H1 (cell line): ENCODE measurements around the gene GARNL3. TPM values are rescaled to one million over a fixed set of nuclear protein-coding genes. Genes with fewer than 3 reads are reported as not detected.

ENCODE experiments used
- CTCF ChIA-PET: fragments of 300-600 bp; sonication (Branson Sonifier 250); formaldehyde crosslinking; loops from one replicate; lab custom pipeline; 2021; ENCODE audit not compliant: partially characterized antibody; lab: Charles Lee
- POLR2A ChIA-PET: fragments of 300-600 bp; sonication (Branson Sonifier 250); formaldehyde crosslinking; loops from one replicate; lab custom pipeline; 2021; ENCODE audit warnings: inconsistent platforms; ENCODE audit not compliant: partially characterized antibody; lab: Charles Lee
- DNase-seq, 2 experiments: peaks; one replicate each; pipeline versions ENCODE4 v3.0.0 to v3.0.0-alpha.2; 2010 to 2022; ENCODE audit warnings: low spot score in 2 of 2, low read depth in 1 of 2, mixed read lengths in 1 of 2
- FAIRE-seq: peaks from 2 replicates; lab custom pipeline; 2011; peaks lifted over from hg19 to GRCh38; lab: Jason Lieb, UNC
- H2AFZ ChIP-seq: 2 replicates; pipeline ENCODE4 v1.8.1; 2012; ENCODE audit warnings: low read length, inconsistent platforms
- H2AK5ac ChIP-seq: 2 replicates; pipeline ENCODE4 v1.6.1; 2013; ENCODE audit warnings: low read depth, low read length
- H2BK120ac ChIP-seq: replicated peaks from 2 replicates; pipeline ENCODE3; 2013; ENCODE audit warnings: low read depth, low read length, inconsistent platforms
- H2BK12ac ChIP-seq: 2 replicates; pipeline ENCODE4 v1.6.1; 2013; ENCODE audit warnings: low read depth, low read length
- H2BK15ac ChIP-seq: 2 replicates; pipeline ENCODE4 v1.6.1; 2013; ENCODE audit warnings: low read length
- H2BK20ac ChIP-seq: 2 replicates; pipeline ENCODE4 v1.6.1; 2013; ENCODE audit warnings: low read length
- H2BK5ac ChIP-seq: 2 replicates; pipeline ENCODE4 v1.6.1; 2013; ENCODE audit warnings: low read depth, low read length
- H3K14ac ChIP-seq: 2 replicates; pipeline ENCODE4 v1.6.1; 2013; ENCODE audit warnings: inconsistent platforms; ENCODE audit not compliant: insufficient read length
- H3K18ac ChIP-seq: 2 replicates; pipeline ENCODE4 v1.6.1; 2013; ENCODE audit warnings: low read length; ENCODE audit errors: extremely low read depth
- H3K23ac ChIP-seq: 2 replicates; pipeline ENCODE4 v1.6.1; 2013; ENCODE audit warnings: inconsistent platforms; ENCODE audit not compliant: insufficient read length
- H3K23me2 ChIP-seq: 2 replicates; pipeline ENCODE4 v1.6.1; 2013; ENCODE audit warnings: low read depth, low read length
- H3K27ac ChIP-seq: 2 replicates; pipeline ENCODE4 v1.6.1; 2011; ENCODE audit warnings: low read depth, low read length, inconsistent platforms
- H3K27me3 ChIP-seq, 4 experiments: replicated peaks in 1 of 4; 1 replicate in 1 of 4; 2 replicates in 3 of 4; pipeline versions ENCODE4 v1.6.1 to v1.8.1; 2011 to 2013; ENCODE audit warnings: low read length in 3 of 4, mild to moderate bottlenecking in 3 of 4, inconsistent platforms in 2 of 4, mixed read lengths in 2 of 4, moderate library complexity in 1 of 4; ENCODE audit not compliant: control insufficient read depth in 3 of 4, insufficient read depth in 3 of 4; ENCODE audit errors: extremely low read depth in 1 of 4
- H3K36me3 ChIP-seq, 4 experiments: 2 replicates each; pipeline versions ENCODE4 v1.6.1 to v1.8.1; 2011 to 2013; ENCODE audit warnings: mild to moderate bottlenecking in 4 of 4, low read length in 3 of 4, moderate library complexity in 2 of 4, control low read depth in 1 of 4, inconsistent platforms in 1 of 4; ENCODE audit not compliant: insufficient read depth in 4 of 4, control insufficient read depth in 2 of 4
- H3K4ac ChIP-seq: replicated peaks from 2 replicates; pipeline ENCODE3; 2013; ENCODE audit warnings: low read length, low read depth, mixed read lengths, inconsistent platforms; ENCODE audit not compliant: insufficient read length
- H3K4me1 ChIP-seq, 4 experiments: replicated peaks in 1 of 4; 1 replicate in 1 of 4; 2 replicates in 3 of 4; pipeline versions ENCODE4 v1.6.1 to v1.8.1; 2011 to 2013; ENCODE audit warnings: low read length in 3 of 4, inconsistent platforms in 2 of 4, mixed read lengths in 1 of 4; ENCODE audit not compliant: insufficient read depth in 4 of 4, control insufficient read depth in 3 of 4
- H3K4me2 ChIP-seq, 2 experiments: 2 replicates each; pipeline versions ENCODE4 v1.6.1 to v1.8.1; 2011 to 2013; ENCODE audit warnings: low read depth in 2 of 2, low read length in 2 of 2, control low read depth in 1 of 2, inconsistent platforms in 1 of 2, mild to moderate bottlenecking in 1 of 2; ENCODE audit not compliant: insufficient read depth in 1 of 2
- H3K4me3 ChIP-seq, 4 experiments: fragments of 200-600, 300-600 bp in 1 of 4; sonication (generic), shearing (Covaris generic), sonication (Bioruptor Twin) in 1 of 4; 2 replicates each; pipeline versions ENCODE4 v1.5.1 to v1.8.1; 2011 to 2016; ENCODE audit warnings: low read length in 4 of 4, low read depth in 3 of 4, control low read depth in 2 of 4, inconsistent platforms in 2 of 4, mild to moderate bottlenecking in 2 of 4, mixed read lengths in 1 of 4, moderate library complexity in 1 of 4; ENCODE audit not compliant: insufficient read depth in 2 of 4; ENCODE audit errors: extremely low read depth in 1 of 4
- H3K56ac ChIP-seq: replicated peaks from 2 replicates; pipeline ENCODE3; 2013; ENCODE audit warnings: low read depth, mild to moderate bottlenecking, mixed read lengths, low read length, inconsistent platforms; ENCODE audit not compliant: insufficient read length
- H3K79me1 ChIP-seq: 2 replicates; pipeline ENCODE4 v1.6.1; 2013; ENCODE audit warnings: low read depth, low read length, control low read depth
- H3K79me2 ChIP-seq, 2 experiments: 2 replicates each; pipeline versions ENCODE4 v1.6.1 to v1.8.1; 2012 to 2013; ENCODE audit warnings: low read length in 2 of 2, mild to moderate bottlenecking in 2 of 2, inconsistent platforms in 1 of 2; ENCODE audit not compliant: insufficient read depth in 2 of 2, control insufficient read depth in 1 of 2
- H3K9ac ChIP-seq, 4 experiments: replicated peaks in 1 of 4; 1 replicate in 1 of 4; 2 replicates in 3 of 4; pipeline versions ENCODE4 v1.6.1 to v1.8.1; 2011 to 2013; ENCODE audit warnings: low read depth in 3 of 4, low read length in 3 of 4, control low read depth in 2 of 4, mild to moderate bottlenecking in 2 of 4, moderate library complexity in 2 of 4, inconsistent platforms in 1 of 4; ENCODE audit errors: extremely low read depth in 1 of 4
- H3K9me3 ChIP-seq, 2 experiments: 2 replicates each; pipeline versions ENCODE4 v1.6.1 to v1.8.1; 2012 to 2013; ENCODE audit warnings: mild to moderate bottlenecking in 2 of 2, moderate library complexity in 2 of 2, control low read depth in 1 of 2, inconsistent platforms in 1 of 2, low read depth in 1 of 2, low read length in 1 of 2, mixed read lengths in 1 of 2; ENCODE audit not compliant: insufficient read depth in 2 of 2
- H4K20me1 ChIP-seq, 2 experiments: replicated peaks in 1 of 2; 2 replicates each; pipeline versions ENCODE3 to v1.8.1; 2011 to 2013; ENCODE audit warnings: inconsistent platforms in 2 of 2, low read length in 2 of 2, mild to moderate bottlenecking in 1 of 2; ENCODE audit not compliant: insufficient read depth in 2 of 2, control insufficient read depth in 1 of 2
- H4K5ac ChIP-seq: 2 replicates; pipeline ENCODE4 v1.6.1; 2013; ENCODE audit warnings: low read length, low read depth, mixed read lengths, inconsistent platforms; ENCODE audit not compliant: insufficient read length
- H4K8ac ChIP-seq: 2 replicates; pipeline ENCODE4 v1.8.0; 2013; ENCODE audit warnings: mild to moderate bottlenecking, moderate library complexity, low read length, inconsistent platforms; ENCODE audit not compliant: insufficient read depth; ENCODE audit errors: extremely low read depth
- H4K91ac ChIP-seq: replicated peaks from 2 replicates; pipeline ENCODE3; 2013; ENCODE audit warnings: low read length, mixed read lengths, inconsistent platforms; ENCODE audit not compliant: insufficient read length
- GABPA ChIP-seq: IDR thresholded peaks from 2 replicates; pipeline ENCODE4 v1.6.1; 2011; ENCODE audit warnings: mild to moderate bottlenecking, low read length, moderate library complexity, borderline replicate concordance; ENCODE audit not compliant: insufficient read depth
- JUN ChIP-seq: IDR thresholded peaks from 2 replicates; pipeline ENCODE4 v1.6.1; 2011; ENCODE audit warnings: low read depth, mild to moderate bottlenecking, improper control_type of control experiment, low read length
- SP2 ChIP-seq: IDR thresholded peaks from 2 replicates; pipeline ENCODE4 v1.6.1; 2012; ENCODE audit warnings: mild to moderate bottlenecking, low read length, inconsistent platforms
- SUZ12 ChIP-seq: fragments of 200-600 bp; sonication (generic); IDR thresholded peaks from 2 replicates; pipeline ENCODE4 v1.6.1; 2012; ENCODE audit warnings: mild to moderate bottlenecking, inconsistent platforms, low read length, moderate library complexity, mixed read lengths
- WGBS, 2 experiments: shearing (Covaris generic) in 1 of 2; methylation state at CpG; one replicate each; pipeline versions ENCODE4 v1.1.6 to v1.1.7; 2013 to 2015; ENCODE audit warnings: low lambda C conversion rate in 2 of 2, mixed read lengths in 2 of 2, inconsistent platforms in 1 of 2, low coverage in 1 of 2, missing lambda C conversion rate in 1 of 2; ENCODE audit not compliant: insufficient replicate concordance in 2 of 2, insufficient coverage in 1 of 2, insufficient read length in 1 of 2; ENCODE audit errors: extremely low coverage in 1 of 2, missing lambda C conversion rate in 1 of 2; 5-methylcytosine and 5-hydroxymethylcytosine counted together
- polyA plus RNA-seq, 7 experiments: library from polyadenylated mRNA; depleted of rRNA in 3 of 7; stranded (reverse) in 5 of 7; unstranded in 2 of 7; fragments of >200 nt in 5 of 7; fragments of 200-250 nt in 2 of 7; gene quantifications; 1 replicate in 5 of 7; 2 replicates in 1 of 7; 4 replicates in 1 of 7; pipeline versions ENCODE4 v1.2.1 to v1.2.3, GENCODE V29; 2011 to 2013; ENCODE audit warnings: missing spikeins in 2 of 7, mixed read lengths in 2 of 7
- total RNA-seq: library from RNA; stranded (reverse); fragmentation: NEBNext Ultra II Directional; extraction: Animal tissue kit (Norgen Biotek cat#: 25700); gene quantifications from 2 replicates; pipeline ENCODE4 v1.2.1, GENCODE V29; 2021

The GARNL3 gene
- total and polyA plus RNA-seq, 2 of the 8 experiments (the other 6 are each of a cell fraction or from before 2014, with no cell fraction given), result 6.5 to 18.3 TPM

DNA sequence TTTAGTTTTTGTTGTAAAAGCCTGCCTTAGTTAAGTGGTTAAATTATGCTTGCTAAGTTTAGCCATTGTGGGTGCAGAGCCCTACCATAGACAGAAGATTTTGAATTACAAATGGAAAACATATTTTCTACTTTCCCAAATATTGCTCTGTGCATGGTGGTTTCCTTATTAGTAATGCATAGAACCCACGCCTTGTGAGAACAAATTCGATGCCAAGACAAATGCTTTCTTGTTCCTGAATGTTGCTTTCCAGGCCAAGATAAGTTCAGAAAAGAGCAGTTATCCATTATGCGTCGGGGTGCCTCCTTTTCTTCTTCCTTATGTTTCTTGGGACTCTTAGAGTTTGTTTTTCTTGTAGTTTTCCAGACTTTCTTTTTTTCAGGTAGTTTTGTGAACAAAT lies 31.0 kb upstream of the GARNL3 start:
- Histone ChIP-seq H3K9me3 (no peaks in the 10 kb centered on the region), H3K18ac (no peak overlapping the region), H3K79me2 (no peaks in the 10 kb centered on the region), H3K23ac (no peak overlapping the region), H3K36me3 (peaks cover 0 to 6% (median 0%) of the 10 kb centered on the region in 4 experiments; a peak in 3 of 8 replicates), H2BK12ac (no peak overlapping the region), H3K27me3 (no peaks in the 10 kb centered on the region), H4K5ac (no peak overlapping the region), H4K8ac (no peak overlapping the region), H4K20me1 (no peaks in the 10 kb centered on the region), H2BK20ac (no peak overlapping the region), H3K27ac (no peak overlapping the region), H2BK5ac (no peak overlapping the region), H3K4ac (no peak overlapping the region), H3K14ac (no peak overlapping the region), H3K56ac (no peak overlapping the region), H3K4me1 (no peaks in the 10 kb centered on the region), H3K4me2 (no peak overlapping the region), H2AFZ (no peak overlapping the region), H2BK120ac (no peak overlapping the region), H2BK15ac (no peak overlapping the region), H4K91ac (no peak overlapping the region), H2AK5ac (no peak overlapping the region), H3K79me1 (no peaks in the 10 kb centered on the region), H3K9ac (no peak overlapping the region), H3K4me3 (no peak overlapping the region), H3K23me2 (no peaks in the 10 kb centered on the region)
- WGBS, 2 experiments, result 86% methylated on average over 4 of the region's 4 CpGs; no CpG with 5 or more reads in 1 of the 2 experiments
- DNase-seq, result no peak
- TF ChIP-seq GABPA (no peak), SUZ12 (no peak), SP2 (no peak), JUN (no peak)
- no peak for FAIRE-seq
- ChIA-PET POLR2A (interaction anchor here (0.6 to 1.8 kb wide), 3 partner anchors 8 to 20 kb away, joined by 3 to 7 read pairs (median 3); no protein-coding TSS in a partner anchor), CTCF (interaction anchor here (0.7 to 1.7 kb wide), 4 partner anchors 19 to 86 kb away, joined by 3 to 4 read pairs (median 3); no protein-coding TSS in a partner anchor)
